Endothelial cell of umbilical vein (primary cell): Measurements from ENCODE around the gene NRXN3.

Experiments used
- EZH2 ChIP-seq: IDR thresholded peaks from 2 replicates; pipeline ENCODE4 v1.6.1; 2012; ENCODE audit warnings: borderline replicate concordance, low read depth, mild to moderate bottlenecking, moderate library complexity, low read length, inconsistent platforms; ENCODE audit not compliant: severe bottlenecking
- POLR2A ChIP-seq: IDR thresholded peaks from 2 replicates; pipeline ENCODE4 v1.6.1; 2012; ENCODE audit warnings: low read depth, mild to moderate bottlenecking, control low read depth, low read length
- TF ChIP-seq, protein P1 (sequence below), 2 donors: IDR thresholded peaks; 1 replicate in 1 of 2; 2 replicates in 1 of 2; pipeline ENCODE4 v1.5.1; 2011; ENCODE audit warnings: low read length in 2 of 2, mild to moderate bottlenecking in 2 of 2, moderate library complexity in 2 of 2, control low read depth in 1 of 2, inconsistent platforms in 1 of 2, low read depth in 1 of 2; ENCODE audit not compliant: insufficient read depth in 1 of 2; ENCODE audit errors: extremely low read depth in 1 of 2

DNA sequence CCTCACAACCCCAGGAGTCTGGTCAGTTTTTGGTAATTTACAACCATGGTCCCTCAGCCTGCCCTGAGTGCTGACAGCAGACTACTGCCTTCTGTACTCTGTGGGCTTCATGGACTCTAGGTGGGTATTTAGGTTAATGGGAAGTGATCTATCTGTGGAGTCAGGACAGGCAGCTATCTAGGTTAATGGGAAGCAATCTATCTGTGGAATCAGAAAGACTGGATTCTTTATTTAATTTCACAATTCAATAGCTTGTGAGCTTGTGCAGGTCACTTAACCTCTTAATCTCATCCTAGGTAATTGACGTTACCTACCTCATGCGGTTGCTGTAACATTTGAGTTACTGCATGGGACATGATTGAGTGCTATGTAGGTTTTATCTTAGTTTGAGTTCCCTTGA is 777.5 kb downstream of the NRXN3 start:
- no peak for TF ChIP-seq EZH2
- TF ChIP-seq, protein P1, sequence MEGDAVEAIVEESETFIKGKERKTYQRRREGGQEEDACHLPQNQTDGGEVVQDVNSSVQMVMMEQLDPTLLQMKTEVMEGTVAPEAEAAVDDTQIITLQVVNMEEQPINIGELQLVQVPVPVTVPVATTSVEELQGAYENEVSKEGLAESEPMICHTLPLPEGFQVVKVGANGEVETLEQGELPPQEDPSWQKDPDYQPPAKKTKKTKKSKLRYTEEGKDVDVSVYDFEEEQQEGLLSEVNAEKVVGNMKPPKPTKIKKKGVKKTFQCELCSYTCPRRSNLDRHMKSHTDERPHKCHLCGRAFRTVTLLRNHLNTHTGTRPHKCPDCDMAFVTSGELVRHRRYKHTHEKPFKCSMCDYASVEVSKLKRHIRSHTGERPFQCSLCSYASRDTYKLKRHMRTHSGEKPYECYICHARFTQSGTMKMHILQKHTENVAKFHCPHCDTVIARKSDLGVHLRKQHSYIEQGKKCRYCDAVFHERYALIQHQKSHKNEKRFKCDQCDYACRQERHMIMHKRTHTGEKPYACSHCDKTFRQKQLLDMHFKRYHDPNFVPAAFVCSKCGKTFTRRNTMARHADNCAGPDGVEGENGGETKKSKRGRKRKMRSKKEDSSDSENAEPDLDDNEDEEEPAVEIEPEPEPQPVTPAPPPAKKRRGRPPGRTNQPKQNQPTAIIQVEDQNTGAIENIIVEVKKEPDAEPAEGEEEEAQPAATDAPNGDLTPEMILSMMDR (IDR thresholded peaks at IDR 0.05; ENCODE audit: extremely low read depth in 1 of 2, insufficient read depth in 1 of 2, low read depth in 1 of 2, low read length in 2 of 2): no peak
- TF ChIP-seq POLR2A: no peak
